SK-N-SH (cell line): ENCODE results near the gene FAM50B. TPM values are rescaled to one million over a fixed set of nuclear protein-coding genes. Genes with fewer than 3 reads are reported as not detected.

Experiments
- CTCF ChIA-PET: fragments of 300-600, 350-600 bp; formaldehyde crosslinking; extraction: SDS; loops from one replicate; lab custom pipeline; 2021; lab: Yijun Ruan, JAX
- POLR2A ChIA-PET: fragments of 350-600 bp; sonication (Branson Sonifier 250); formaldehyde crosslinking; extraction: SDS; loops from one replicate; lab custom pipeline; 2020; ENCODE audit warnings: antibody characterized with exemption, inconsistent platforms; lab: Yijun Ruan, JAX
- DNase-seq: peaks from one replicate; pipeline ENCODE4 v3.0.0; 2012
- H2AFZ ChIP-seq: fragments of 200-600 bp; sonication (generic); 2 replicates; pipeline ENCODE4 v1.8.1; 2016; ENCODE audit warnings: antibody characterized with exemption, mild to moderate bottlenecking, low read depth
- H3F3A ChIP-seq: fragments of 200-600 bp; sonication (generic); replicated peaks from 2 replicates; pipeline ENCODE3; 2016; ENCODE audit warnings: antibody characterized with exemption, mild to moderate bottlenecking; ENCODE audit not compliant: insufficient read depth
- H3K27ac ChIP-seq, 2 experiments: fragments of 200-500 bp in 1 of 2; fragments of 200-600 bp in 1 of 2; sonication (Bioruptor generic) in 1 of 2; sonication (generic), shearing (Covaris generic) in 1 of 2; 2 replicates each; pipeline versions ENCODE4 v1.5.1 to v1.6.1; 2014 to 2016; ENCODE audit warnings: low read depth in 2 of 2, inconsistent platforms in 1 of 2, low read length in 1 of 2, mild to moderate bottlenecking in 1 of 2, mixed read lengths in 1 of 2
- H3K27me3 ChIP-seq: fragments of 200-600 bp; sonication (generic), shearing (Covaris generic); 2 replicates; pipeline ENCODE4 v1.6.1; 2016; ENCODE audit warnings: mixed run types; ENCODE audit not compliant: insufficient read depth
- H3K36me3 ChIP-seq, 2 experiments: fragments of 200-500 bp in 1 of 2; fragments of 200-600 bp in 1 of 2; sonication (Bioruptor generic) in 1 of 2; sonication (generic) in 1 of 2; replicated peaks in 1 of 2; 2 replicates each; pipeline versions ENCODE3 to v1.5.1; 2014 to 2016; ENCODE audit warnings: low read length in 1 of 2, mild to moderate bottlenecking in 1 of 2; ENCODE audit not compliant: insufficient read depth in 2 of 2, control insufficient read depth in 1 of 2
- H3K4me1 ChIP-seq, 2 experiments: fragments of 200-500 bp in 1 of 2; fragments of 200-600 bp in 1 of 2; sonication (Bioruptor generic) in 1 of 2; sonication (generic), shearing (Covaris generic) in 1 of 2; 2 replicates each; pipeline versions ENCODE4 v1.5.1 to v1.6.1; 2014 to 2016; ENCODE audit warnings: low read depth in 1 of 2, low read length in 1 of 2, mixed run types in 1 of 2; ENCODE audit not compliant: insufficient read depth in 2 of 2, control insufficient read depth in 1 of 2
- H3K4me2 ChIP-seq: fragments of 200-600 bp; sonication (generic), shearing (Covaris generic); 2 replicates; pipeline ENCODE4 v1.6.1; 2017; ENCODE audit warnings: mixed run types
- H3K4me3 ChIP-seq, 2 experiments: fragments of 200-500 bp in 1 of 2; fragments of 200-600 bp in 1 of 2; sonication (Bioruptor generic) in 1 of 2; sonication (generic), shearing (Covaris generic) in 1 of 2; 2 replicates each; pipeline versions ENCODE4 v1.5.1 to v1.8.1; 2014 to 2016; ENCODE audit warnings: low read depth in 2 of 2, inconsistent platforms in 1 of 2, low read length in 1 of 2, mild to moderate bottlenecking in 1 of 2, mixed read lengths in 1 of 2, moderate library complexity in 1 of 2
- H3K79me2 ChIP-seq: fragments of 200-600 bp; sonication (generic); 2 replicates; pipeline ENCODE4 v1.8.1; 2017; ENCODE audit warnings: mild to moderate bottlenecking; ENCODE audit not compliant: insufficient read depth
- H3K9ac ChIP-seq: fragments of 200-600 bp; sonication (generic); 2 replicates; pipeline ENCODE4 v1.6.1; 2017; ENCODE audit warnings: mixed run types
- H3K9me2 ChIP-seq: fragments of 200-600 bp; sonication (generic); 2 replicates; pipeline ENCODE4 v1.6.1; 2017; ENCODE audit warnings: mixed run types
- H3K9me3 ChIP-seq: fragments of 200-600 bp; sonication (generic); 2 replicates; pipeline ENCODE4 v1.6.1; 2017; ENCODE audit warnings: mixed run types, mild to moderate bottlenecking, moderate library complexity
- H4K20me1 ChIP-seq: fragments of 200-600 bp; sonication (generic); 2 replicates; pipeline ENCODE4 v1.6.1; 2017; ENCODE audit warnings: mild to moderate bottlenecking, mixed run types; ENCODE audit not compliant: insufficient read depth
- CHD2 ChIP-seq: fragments of 150-350 bp; IDR thresholded peaks from 2 replicates; pipeline ENCODE4 v1.6.1; 2018; ENCODE audit warnings: low read length; ENCODE audit not compliant: partially characterized antibody
- ELF1 ChIP-seq: IDR thresholded peaks from 2 replicates; pipeline ENCODE4 v1.4.0; 2012
- EZH2phosphoT487 ChIP-seq: fragments of 200-600 bp; sonication (generic); IDR thresholded peaks from 2 replicates; pipeline ENCODE4 v1.6.1; 2017; ENCODE audit warnings: low read depth, mixed run types, mild to moderate bottlenecking, antibody characterized with exemption, moderate library complexity, borderline replicate concordance
- FOXJ3 ChIP-seq: sonication (generic); formaldehyde crosslinking; IDR thresholded peaks from 2 replicates; pipeline ENCODE4 v1.5.1; 2020; ENCODE audit warnings: mild to moderate bottlenecking, missing genetic modification reagents
- GABPA ChIP-seq: IDR thresholded peaks from 2 replicates; pipeline ENCODE4 v1.4.0; 2012; ENCODE audit warnings: low read depth, mild to moderate bottlenecking
- MXI1 ChIP-seq: IDR thresholded peaks from 2 replicates; pipeline ENCODE4 v1.6.1; 2012; ENCODE audit warnings: mild to moderate bottlenecking, low read depth, low read length, improper control_type of control experiment
- NFIC ChIP-seq: IDR thresholded peaks from 2 replicates; pipeline ENCODE4 v1.4.0; 2012; ENCODE audit warnings: borderline replicate concordance
- NRF1 ChIP-seq: IDR thresholded peaks from 2 replicates; pipeline ENCODE4 v1.6.1; 2012; ENCODE audit warnings: low read depth, mild to moderate bottlenecking, low read length
- RAD21 ChIP-seq: IDR thresholded peaks from 2 replicates; pipeline ENCODE4 v1.6.1; 2012; ENCODE audit warnings: mild to moderate bottlenecking, low read length
- RCOR1 ChIP-seq: fragments of 150-350 bp; IDR thresholded peaks from 2 replicates; pipeline ENCODE4 v1.6.1; 2017; ENCODE audit warnings: antibody characterized with exemption, low read length
- RXRA ChIP-seq: IDR thresholded peaks from 2 replicates; pipeline ENCODE4 v1.4.0; 2012; ENCODE audit warnings: low read depth, mild to moderate bottlenecking, borderline replicate concordance
- SIN3A ChIP-seq: IDR thresholded peaks from 2 replicates; pipeline ENCODE4 v1.6.1; 2012; ENCODE audit warnings: low read depth, mild to moderate bottlenecking, low read length, moderate library complexity, borderline replicate concordance
- TCF12 ChIP-seq: IDR thresholded peaks from 2 replicates; pipeline ENCODE4 v1.4.0; 2012
- TEAD4 ChIP-seq: IDR thresholded peaks from 2 replicates; pipeline ENCODE4 v1.4.0; 2012; ENCODE audit warnings: mild to moderate bottlenecking, borderline replicate concordance; ENCODE audit not compliant: insufficient read depth
- WGBS: methylation state at CpG from one replicate; pipeline ENCODE4 v1.1.6; 2017; ENCODE audit warnings: low lambda C conversion rate; 5-methylcytosine and 5-hydroxymethylcytosine counted together
- polyA plus RNA-seq, 3 experiments: library from polyadenylated mRNA; depleted of rRNA; stranded (reverse); fragments of >200 nt; gene quantifications; 2 replicates each; pipeline ENCODE4 v1.2.3, GENCODE V29; 2012
- TF ChIP-seq, protein P1 (sequence below): fragments of 200-600 bp; sonication (generic); IDR thresholded peaks from 2 replicates; pipeline ENCODE4 v1.6.1; 2017; ENCODE audit warnings: antibody characterized with exemption, mild to moderate bottlenecking, moderate library complexity
- TF ChIP-seq, protein P2 (sequence below): IDR thresholded peaks from 2 replicates; pipeline ENCODE4 v1.6.1; 2012; ENCODE audit warnings: mild to moderate bottlenecking, low read depth, low read length, moderate library complexity

Gene FAM50B
- polyA plus RNA-seq, 1 of the 3 experiments (the other 2 are of a cell fraction) = 13.8 TPM

DNA sequence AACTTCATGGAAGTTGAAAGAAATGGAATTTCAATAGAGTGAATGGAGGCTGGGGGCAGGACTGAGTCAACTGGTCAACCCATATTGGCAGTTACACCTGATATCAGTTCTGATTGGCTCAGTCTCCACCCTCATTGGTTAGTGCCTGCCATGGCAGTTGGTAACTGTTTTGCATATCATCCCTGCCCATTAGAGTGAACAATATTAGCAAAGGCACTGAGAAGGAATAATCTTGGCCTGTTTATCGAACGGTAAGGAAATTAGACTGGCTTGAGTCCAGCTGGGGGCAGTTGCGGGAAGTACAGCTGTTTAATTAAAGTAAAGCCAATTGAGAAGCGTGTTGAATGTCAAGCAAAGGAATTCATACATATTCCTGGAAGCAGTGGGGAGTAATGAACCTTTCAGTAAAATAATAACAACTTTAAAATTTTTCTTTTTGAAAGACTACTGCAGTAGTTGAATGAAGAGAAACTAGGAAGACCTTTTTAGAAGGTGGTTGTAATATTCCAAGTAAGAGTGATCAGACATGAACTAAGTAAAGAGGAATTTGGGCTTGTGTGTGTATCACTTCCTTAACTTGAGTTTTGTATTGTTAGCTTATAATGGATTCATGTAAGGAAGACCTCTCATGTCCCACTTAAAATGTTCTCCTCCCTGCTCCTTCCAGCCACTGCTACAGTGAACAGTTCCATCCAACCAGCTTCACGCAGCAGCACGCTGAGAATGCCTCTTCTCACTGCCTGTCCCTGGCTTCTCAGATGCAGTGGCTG is 17.2 kb upstream of the FAM50B start (continued):
- TF ChIP-seq, protein P1, sequence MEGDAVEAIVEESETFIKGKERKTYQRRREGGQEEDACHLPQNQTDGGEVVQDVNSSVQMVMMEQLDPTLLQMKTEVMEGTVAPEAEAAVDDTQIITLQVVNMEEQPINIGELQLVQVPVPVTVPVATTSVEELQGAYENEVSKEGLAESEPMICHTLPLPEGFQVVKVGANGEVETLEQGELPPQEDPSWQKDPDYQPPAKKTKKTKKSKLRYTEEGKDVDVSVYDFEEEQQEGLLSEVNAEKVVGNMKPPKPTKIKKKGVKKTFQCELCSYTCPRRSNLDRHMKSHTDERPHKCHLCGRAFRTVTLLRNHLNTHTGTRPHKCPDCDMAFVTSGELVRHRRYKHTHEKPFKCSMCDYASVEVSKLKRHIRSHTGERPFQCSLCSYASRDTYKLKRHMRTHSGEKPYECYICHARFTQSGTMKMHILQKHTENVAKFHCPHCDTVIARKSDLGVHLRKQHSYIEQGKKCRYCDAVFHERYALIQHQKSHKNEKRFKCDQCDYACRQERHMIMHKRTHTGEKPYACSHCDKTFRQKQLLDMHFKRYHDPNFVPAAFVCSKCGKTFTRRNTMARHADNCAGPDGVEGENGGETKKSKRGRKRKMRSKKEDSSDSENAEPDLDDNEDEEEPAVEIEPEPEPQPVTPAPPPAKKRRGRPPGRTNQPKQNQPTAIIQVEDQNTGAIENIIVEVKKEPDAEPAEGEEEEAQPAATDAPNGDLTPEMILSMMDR = no peak
- no peak for TF ChIP-seq GABPA

DNA sequence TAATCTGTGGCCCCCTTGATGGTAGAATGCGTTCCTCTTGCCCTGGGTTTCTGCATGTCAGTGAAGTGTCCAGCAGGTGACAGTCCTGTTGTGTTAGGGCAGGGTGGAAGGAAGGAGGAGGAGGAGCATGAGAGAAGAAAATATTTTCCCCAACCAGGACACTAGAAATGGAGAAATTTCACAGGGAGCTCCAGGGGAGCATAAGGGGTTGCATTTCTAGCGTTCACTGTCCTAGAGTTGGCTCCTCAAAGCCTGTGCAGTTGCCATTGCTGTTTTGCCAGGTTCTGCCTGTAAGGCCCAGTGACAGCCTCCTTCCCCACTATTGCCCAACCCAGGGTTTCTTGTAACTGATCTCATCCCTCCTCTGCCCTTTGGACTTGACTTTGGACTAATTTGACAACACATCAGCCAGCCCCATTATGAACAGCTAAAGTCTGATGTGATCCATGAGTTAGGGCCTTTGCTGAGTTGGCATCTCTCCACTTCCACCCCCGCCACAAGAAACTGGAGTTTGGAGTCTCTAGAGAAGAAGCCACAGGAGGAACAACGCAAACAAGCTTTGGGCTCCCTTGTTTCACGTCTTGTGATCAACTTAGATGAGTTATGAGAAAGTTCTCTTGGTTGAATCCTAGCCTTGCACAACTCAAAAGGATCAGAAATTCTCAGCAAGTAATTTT is 14.0 kb upstream of the FAM50B start:
- Histone ChIP-seq H3K4me3 (no peak overlapping the region), H3K27me3 (no peaks in the 10 kb centered on the region), H3K9me3 (no peaks in the 10 kb centered on the region), H4K20me1 (no peaks in the 10 kb centered on the region), H3K36me3 (no peaks in the 10 kb centered on the region), H3K79me2 (no peaks in the 10 kb centered on the region), H3K9me2 (no peaks in the 10 kb centered on the region), H2AFZ (no peak overlapping the region), H3K9ac (no peak overlapping the region), H3K4me1 (peaks cover 0 to 8% of the 10 kb centered on the region in 2 experiments; a peak in 1 of 4 replicates), H3K27ac (no peak overlapping the region), H3K4me2 (no peak overlapping the region), H3F3A (no peaks in the 10 kb centered on the region)
- WGBS = 89% methylated on average over 5 of the region's 5 CpGs
- DNase-seq = no peak
- ChIA-PET CTCF (interaction anchor here (1.1 to 3.3 kb wide), 2 partner anchors 14 to 39 kb away, joined by 3 to 12 read pairs; partner anchors contain the start of gene FAM50B), POLR2A (no interaction called here)
- TF ChIP-seq MXI1 = no peak
- TF ChIP-seq RAD21 = no peak
- TF ChIP-seq NFIC = no peak
- TF ChIP-seq NRF1 = no peak
- TF ChIP-seq FOXJ3 (CRISPR knock-in tag) = no peak
- no peak for TF ChIP-seq TCF12
- no peak for TF ChIP-seq RCOR1
- TF ChIP-seq RXRA = no peak
- TF ChIP-seq SIN3A = no peak

DNA sequence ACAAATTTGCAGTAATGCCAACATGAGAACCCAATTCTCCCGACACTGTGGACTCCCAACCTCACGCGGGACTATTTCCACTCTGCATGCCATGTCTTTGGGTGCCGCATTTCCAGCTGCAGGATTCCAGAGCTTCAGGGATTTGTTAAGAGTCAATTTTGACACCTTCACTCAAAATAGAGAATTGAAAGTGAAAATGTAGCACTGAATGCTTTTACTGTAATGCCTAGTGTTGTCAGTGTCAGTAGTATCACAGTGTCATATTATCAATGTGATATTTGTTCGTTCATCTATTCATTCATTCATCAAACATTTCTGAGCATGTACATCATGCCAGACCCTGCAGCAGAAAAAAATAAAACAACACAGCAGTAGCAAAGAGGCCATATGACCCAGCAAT is 13.4 kb upstream of the FAM50B start:
- Histone ChIP-seq H3K36me3 (no peaks in the 10 kb centered on the region), H3K4me1 (peaks cover 0 to 12% of the 10 kb centered on the region in 2 experiments; a peak in 2 of 4 replicates), H3K9me3 (no peaks in the 10 kb centered on the region), H2AFZ (no peak overlapping the region), H4K20me1 (no peaks in the 10 kb centered on the region), H3K9me2 (no peaks in the 10 kb centered on the region), H3K4me2 (no peak overlapping the region), H3K4me3 (no peak overlapping the region), H3K27me3 (no peaks in the 10 kb centered on the region), H3K27ac (no peak overlapping the region), H3K79me2 (no peaks in the 10 kb centered on the region), H3K9ac (no peak overlapping the region), H3F3A (no peaks in the 10 kb centered on the region)
- DNase-seq = no peak
- POLR2A ChIA-PET = no interaction called here
- 93% methylated on average over 5 of the region's 5 CpGs for WGBS
- CTCF ChIA-PET = interaction anchor here (1.1 to 3.3 kb wide), 2 partner anchors 14 to 39 kb away, joined by 3 to 12 read pairs; partner anchors contain the start of gene FAM50B
- TF ChIP-seq, protein P2, sequence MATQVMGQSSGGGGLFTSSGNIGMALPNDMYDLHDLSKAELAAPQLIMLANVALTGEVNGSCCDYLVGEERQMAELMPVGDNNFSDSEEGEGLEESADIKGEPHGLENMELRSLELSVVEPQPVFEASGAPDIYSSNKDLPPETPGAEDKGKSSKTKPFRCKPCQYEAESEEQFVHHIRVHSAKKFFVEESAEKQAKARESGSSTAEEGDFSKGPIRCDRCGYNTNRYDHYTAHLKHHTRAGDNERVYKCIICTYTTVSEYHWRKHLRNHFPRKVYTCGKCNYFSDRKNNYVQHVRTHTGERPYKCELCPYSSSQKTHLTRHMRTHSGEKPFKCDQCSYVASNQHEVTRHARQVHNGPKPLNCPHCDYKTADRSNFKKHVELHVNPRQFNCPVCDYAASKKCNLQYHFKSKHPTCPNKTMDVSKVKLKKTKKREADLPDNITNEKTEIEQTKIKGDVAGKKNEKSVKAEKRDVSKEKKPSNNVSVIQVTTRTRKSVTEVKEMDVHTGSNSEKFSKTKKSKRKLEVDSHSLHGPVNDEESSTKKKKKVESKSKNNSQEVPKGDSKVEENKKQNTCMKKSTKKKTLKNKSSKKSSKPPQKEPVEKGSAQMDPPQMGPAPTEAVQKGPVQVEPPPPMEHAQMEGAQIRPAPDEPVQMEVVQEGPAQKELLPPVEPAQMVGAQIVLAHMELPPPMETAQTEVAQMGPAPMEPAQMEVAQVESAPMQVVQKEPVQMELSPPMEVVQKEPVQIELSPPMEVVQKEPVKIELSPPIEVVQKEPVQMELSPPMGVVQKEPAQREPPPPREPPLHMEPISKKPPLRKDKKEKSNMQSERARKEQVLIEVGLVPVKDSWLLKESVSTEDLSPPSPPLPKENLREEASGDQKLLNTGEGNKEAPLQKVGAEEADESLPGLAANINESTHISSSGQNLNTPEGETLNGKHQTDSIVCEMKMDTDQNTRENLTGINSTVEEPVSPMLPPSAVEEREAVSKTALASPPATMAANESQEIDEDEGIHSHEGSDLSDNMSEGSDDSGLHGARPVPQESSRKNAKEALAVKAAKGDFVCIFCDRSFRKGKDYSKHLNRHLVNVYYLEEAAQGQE = no peak
- TF ChIP-seq RCOR1 (no peak), ELF1 (no peak), NRF1 (no peak), GABPA (no peak), TEAD4 (no peak), NFIC (no peak), EZH2phosphoT487 (no peak), CHD2 (no peak), TCF12 (no peak)
- TF ChIP-seq, protein P1 = no peak
